MCF 10A (cell line): ENCODE data around the gene OR10A5. TPM values are rescaled to one million over a fixed set of nuclear protein-coding genes. Genes with fewer than 3 reads are reported as not detected.

ENCODE experiments used
- BruUV-seq: library from RNA; stranded (reverse); fragments of 400-500 nt; replicated peaks from 2 replicates; lab custom pipeline; 2021; lab: Mats Ljungman, UMichigan
- CTCF ChIA-PET: fragments of 300-600 bp; sonication (Branson Sonifier 250); formaldehyde crosslinking; extraction: SDS; loops from one replicate; lab custom pipeline; 2021; ENCODE audit warnings: antibody characterized with exemption, inconsistent platforms; lab: Yijun Ruan, JAX
- POLR2A ChIA-PET: fragments of 300-600, 350-650 bp; sonication (Branson Sonifier 250); formaldehyde crosslinking; extraction: SDS; loops from one replicate; lab custom pipeline; 2020; ENCODE audit warnings: antibody characterized with exemption, inconsistent platforms; lab: Yijun Ruan, JAX
- DNase-seq: peaks from one replicate; pipeline ENCODE4 v3.0.0-alpha.2; 2018; ENCODE audit not compliant: unreplicated experiment
- H3K27ac Mint-ChIP-seq: one replicate; pipeline ENCODE4 v1.8.0; 2022; ENCODE audit warnings: mild to moderate bottlenecking, low read depth, mixed read lengths; ENCODE audit not compliant: unreplicated experiment
- H3K27me3 Mint-ChIP-seq: one replicate; pipeline ENCODE4 v1.8.0; 2022; ENCODE audit warnings: mixed read lengths; ENCODE audit not compliant: insufficient read depth, unreplicated experiment
- H3K36me3 Mint-ChIP-seq: one replicate; pipeline ENCODE4 v1.8.0; 2022; ENCODE audit warnings: mild to moderate bottlenecking, moderate library complexity, mixed read lengths; ENCODE audit not compliant: insufficient read depth, unreplicated experiment
- H3K4me1 Mint-ChIP-seq: one replicate; pipeline ENCODE4 v1.8.0; 2022; ENCODE audit warnings: mixed read lengths; ENCODE audit not compliant: insufficient read depth, unreplicated experiment
- H3K4me3 Mint-ChIP-seq: one replicate; pipeline ENCODE4 v1.8.0; 2022; ENCODE audit warnings: mild to moderate bottlenecking, moderate library complexity, mixed read lengths; ENCODE audit not compliant: unreplicated experiment
- H3K9me3 Mint-ChIP-seq: one replicate; pipeline ENCODE4 v1.8.0; 2022; ENCODE audit warnings: mixed read lengths; ENCODE audit not compliant: unreplicated experiment
- intact Hi-C: fragments of 100-400 bp; cut with micrococcal nuclease; formaldehyde crosslinking; loops from 2 replicates; pipeline ENCODE4 v1.14.1; 2022
- total RNA-seq: library from RNA; stranded (reverse); gene quantifications from 2 replicates; pipeline ENCODE4 v1.2.3, GENCODE V29; 2022
- TF ChIP-seq, protein P1 (sequence below): fragments of 200-600 bp; IDR thresholded peaks from one replicate; pipeline ENCODE4 v1.8.0; 2022; ENCODE audit warnings: antibody characterized with exemption, mild to moderate bottlenecking; ENCODE audit not compliant: unreplicated experiment

Gene OR10A5
- total RNA-seq, 1 experiment from 2014 or later: not detected

- CTCF ChIA-PET: interaction anchor here (1.0 kb wide), 1 partner anchor 59 kb away, joined by 6 read pairs; no protein-coding TSS in a partner anchor
- TF ChIP-seq, protein P1, sequence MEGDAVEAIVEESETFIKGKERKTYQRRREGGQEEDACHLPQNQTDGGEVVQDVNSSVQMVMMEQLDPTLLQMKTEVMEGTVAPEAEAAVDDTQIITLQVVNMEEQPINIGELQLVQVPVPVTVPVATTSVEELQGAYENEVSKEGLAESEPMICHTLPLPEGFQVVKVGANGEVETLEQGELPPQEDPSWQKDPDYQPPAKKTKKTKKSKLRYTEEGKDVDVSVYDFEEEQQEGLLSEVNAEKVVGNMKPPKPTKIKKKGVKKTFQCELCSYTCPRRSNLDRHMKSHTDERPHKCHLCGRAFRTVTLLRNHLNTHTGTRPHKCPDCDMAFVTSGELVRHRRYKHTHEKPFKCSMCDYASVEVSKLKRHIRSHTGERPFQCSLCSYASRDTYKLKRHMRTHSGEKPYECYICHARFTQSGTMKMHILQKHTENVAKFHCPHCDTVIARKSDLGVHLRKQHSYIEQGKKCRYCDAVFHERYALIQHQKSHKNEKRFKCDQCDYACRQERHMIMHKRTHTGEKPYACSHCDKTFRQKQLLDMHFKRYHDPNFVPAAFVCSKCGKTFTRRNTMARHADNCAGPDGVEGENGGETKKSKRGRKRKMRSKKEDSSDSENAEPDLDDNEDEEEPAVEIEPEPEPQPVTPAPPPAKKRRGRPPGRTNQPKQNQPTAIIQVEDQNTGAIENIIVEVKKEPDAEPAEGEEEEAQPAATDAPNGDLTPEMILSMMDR: no peak
- Mint-ChIP-seq H3K4me3 (no peak overlapping the region), H3K27me3 (no peaks in the 10 kb centered on the region), H3K9me3 (no peaks in the 10 kb centered on the region), H3K36me3 (peaks cover 5% of the 10 kb centered on the region), H3K27ac (no peak overlapping the region), H3K4me1 (no peaks in the 10 kb centered on the region)
- BruUV-seq: no TSS peak
- POLR2A ChIA-PET: no interaction called here
- DNase-seq: no peak
- intact Hi-C loops: no loop called here
Observed at GRCh38 chr11:6871278-6871677, 25.8 kb downstream of the OR10A5 start.

GRCh38 chr11:6875761-6876160, 30.3 kb downstream of the OR10A5 start:
- intact Hi-C loops: no loop called here
- CTCF ChIA-PET: no interaction called here
- BruUV-seq: no TSS peak
- Mint-ChIP-seq H3K4me1 (no peaks in the 10 kb centered on the region), H3K27ac (no peak overlapping the region), H3K36me3 (no peaks in the 10 kb centered on the region), H3K27me3 (no peaks in the 10 kb centered on the region), H3K9me3 (peaks cover 8% of the 10 kb centered on the region), H3K4me3 (no peak overlapping the region)
- POLR2A ChIA-PET: no interaction called here
- DNase-seq: no peak
- TF ChIP-seq, protein P1: no peak

DNA sequence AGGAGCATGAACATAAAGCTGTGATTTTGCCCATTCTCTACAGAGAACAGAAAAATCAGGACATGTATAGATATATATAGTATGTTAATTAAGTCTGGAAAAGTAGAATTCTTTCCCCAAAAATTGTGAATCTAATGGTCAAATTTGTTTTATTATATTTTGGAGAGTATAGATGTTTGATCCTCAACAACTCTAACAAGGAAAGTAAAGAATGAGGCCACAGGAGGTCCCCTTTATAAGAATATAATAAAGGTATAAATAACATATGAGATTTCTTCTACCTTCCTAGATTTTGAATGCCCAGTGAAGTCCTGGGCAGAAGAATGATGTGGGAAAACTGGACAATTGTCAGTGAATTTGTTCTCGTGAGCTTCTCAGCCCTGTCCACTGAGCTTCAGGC, 30.8 kb downstream of the OR10A5 start, which contains the start of gene OR10A4:
Gene OR10A4, plus strand, starts transcription at position 301 of the 400 bp plus-strand sequence. Its CDS starts 23 bp downstream, at position 324.
- TF ChIP-seq, protein P1: no peak
- Mint-ChIP-seq H3K4me1 (no peaks in the 10 kb centered on the region), H3K27me3 (no peaks in the 10 kb centered on the region), H3K9me3 (peaks cover 8% of the 10 kb centered on the region), H3K36me3 (no peaks in the 10 kb centered on the region), H3K4me3 (no peak within 1 kb of the TSS), H3K27ac (no peak within 1 kb of the TSS)
- DNase-seq: no peak
- ChIA-PET CTCF (interaction anchor here (0.9 kb wide), 1 partner anchor 119 kb away, joined by 5 read pairs; no protein-coding TSS in a partner anchor), POLR2A (no interaction called here)
- intact Hi-C loops: no loop called here
- BruUV-seq: no TSS peak

- H3K27ac Mint-ChIP-seq: no peak overlapping the region
- H3K36me3 Mint-ChIP-seq: no peaks in the 10 kb centered on the region
- POLR2A ChIA-PET: no interaction called here
- no peaks in the 10 kb centered on the region for H3K27me3 Mint-ChIP-seq
- intact Hi-C loops: no loop called here
- BruUV-seq: no TSS peak
- no peak overlapping the region for H3K4me3 Mint-ChIP-seq
- no peak for DNase-seq
- H3K4me1 Mint-ChIP-seq: no peaks in the 10 kb centered on the region
- TF ChIP-seq, protein P1: no peak
- H3K9me3 Mint-ChIP-seq: peaks cover 8% of the 10 kb centered on the region
- CTCF ChIA-PET: interaction anchor here (0.7 to 0.9 kb wide), 2 partner anchors 120 to 584 kb away, joined by 3 to 5 read pairs; no protein-coding TSS in a partner anchor
Observed at GRCh38 chr11:6876914-6877313, 31.4 kb downstream of the OR10A5 start.
